Measurements from ENCODE around the gene RNASEH2A.
"Not testable (repeated sequence)": the region's sequence is repeated elsewhere in the genome, so short reads cannot be mapped to it uniquely, and the experiment has no call there.

The RNASEH2A gene

DNA sequence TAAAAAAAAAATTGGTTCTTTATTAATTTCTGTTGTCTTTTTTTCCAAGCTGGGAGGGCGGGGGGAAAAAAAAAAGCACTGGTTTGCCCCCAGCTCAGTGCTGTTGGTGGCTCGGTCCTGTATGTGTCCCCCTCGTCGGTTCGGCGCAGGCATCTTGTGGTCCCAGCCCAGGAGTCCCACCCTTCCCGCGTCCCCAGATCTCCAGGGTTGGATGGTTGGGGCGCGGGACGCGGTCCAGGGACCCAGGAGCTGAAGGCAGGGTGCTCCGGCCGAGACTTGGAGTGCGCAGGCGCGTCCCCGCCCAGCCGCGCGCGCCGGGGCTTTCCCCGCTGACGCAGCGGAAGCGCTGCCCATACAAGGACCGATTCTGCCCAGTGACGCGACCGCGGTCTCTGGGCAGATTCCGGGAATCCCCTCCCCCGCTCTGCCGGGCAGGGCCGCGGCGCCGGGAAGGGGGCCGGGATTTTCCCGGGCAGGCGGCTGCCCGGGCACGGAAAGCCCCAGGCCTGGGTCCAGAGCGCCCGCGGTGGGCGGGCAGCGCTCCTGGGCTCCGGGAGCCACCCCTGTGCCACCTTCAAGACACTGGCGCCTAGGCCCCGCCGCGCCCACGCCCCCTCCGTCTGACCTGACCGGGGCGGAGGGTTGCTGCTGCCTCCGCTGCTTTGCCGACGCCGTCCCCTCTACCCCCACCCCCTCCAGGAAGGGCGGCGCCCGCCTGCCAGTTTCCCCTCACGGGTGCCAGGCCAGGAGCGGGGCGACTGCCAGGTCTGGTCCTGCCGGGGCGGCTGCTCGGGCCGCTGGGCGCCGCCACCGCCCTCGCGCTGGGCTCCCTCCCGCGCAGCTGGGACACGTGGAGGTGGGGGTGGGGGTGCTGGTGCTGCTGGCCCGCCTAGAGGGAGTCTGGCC is 12.8 kb upstream of the RNASEH2A start:
- DNase-seq (ENCODE audit: low spot score) = peak; percentile 94

DNA sequence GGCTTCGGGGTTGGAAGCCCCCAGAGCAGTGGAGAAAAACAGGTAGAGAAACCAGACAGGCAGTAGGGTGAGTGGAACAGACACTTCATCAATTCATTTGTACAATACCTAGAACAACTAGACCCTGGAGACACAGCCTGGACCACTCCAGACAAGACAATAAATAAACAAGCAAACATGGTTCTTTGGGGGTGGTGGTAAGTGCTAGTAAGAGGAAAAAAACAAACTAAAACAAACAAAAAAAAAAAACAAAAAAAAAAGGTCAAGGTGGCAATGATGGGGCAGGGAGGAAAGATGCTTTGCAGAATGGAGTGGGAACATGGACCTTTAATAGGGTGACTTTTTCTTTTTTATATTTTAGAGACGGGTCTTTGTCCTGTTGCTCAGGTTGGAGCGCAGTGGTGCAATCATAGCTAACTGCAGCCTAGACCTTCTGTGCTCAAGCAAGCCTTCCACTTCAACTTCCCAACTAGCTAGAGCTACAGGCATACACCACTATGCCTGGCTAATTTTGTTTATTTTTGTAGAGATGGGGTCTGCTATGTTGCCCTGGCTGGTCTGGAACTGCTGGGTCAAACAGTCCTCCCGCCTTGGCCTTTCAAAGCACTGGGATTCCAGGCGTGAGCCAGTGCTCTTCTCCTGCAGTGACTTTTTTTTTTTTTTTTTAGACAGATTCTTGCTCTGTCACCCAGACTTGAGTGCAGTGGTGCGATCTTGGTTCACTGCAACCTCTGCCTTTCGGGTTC is 12.0 kb upstream of the RNASEH2A start:
- no peak for DNase-seq (ENCODE audit: low spot score)

DNA sequence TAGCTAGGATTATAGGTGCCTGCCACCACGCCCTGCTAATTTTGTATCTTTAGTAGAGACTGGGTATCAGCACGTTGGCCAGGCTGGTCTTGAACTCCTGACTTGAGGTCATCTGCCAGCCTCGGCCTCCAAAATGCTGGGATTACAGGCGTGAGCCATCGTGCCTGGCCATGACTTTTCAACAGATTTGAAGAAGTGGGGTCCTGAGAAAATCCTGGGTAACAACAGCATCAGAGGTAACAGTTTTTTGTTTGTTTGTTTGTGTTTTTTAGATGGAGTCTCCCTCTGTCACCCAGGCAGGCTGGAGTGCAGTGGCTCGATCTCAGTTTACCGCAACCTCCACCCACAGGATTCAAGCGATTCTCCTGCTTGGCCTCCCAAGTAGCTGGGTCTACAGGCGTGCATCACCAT is 11.4 kb upstream of the RNASEH2A start:
- no peak for DNase-seq (ENCODE audit: low spot score)

DNA sequence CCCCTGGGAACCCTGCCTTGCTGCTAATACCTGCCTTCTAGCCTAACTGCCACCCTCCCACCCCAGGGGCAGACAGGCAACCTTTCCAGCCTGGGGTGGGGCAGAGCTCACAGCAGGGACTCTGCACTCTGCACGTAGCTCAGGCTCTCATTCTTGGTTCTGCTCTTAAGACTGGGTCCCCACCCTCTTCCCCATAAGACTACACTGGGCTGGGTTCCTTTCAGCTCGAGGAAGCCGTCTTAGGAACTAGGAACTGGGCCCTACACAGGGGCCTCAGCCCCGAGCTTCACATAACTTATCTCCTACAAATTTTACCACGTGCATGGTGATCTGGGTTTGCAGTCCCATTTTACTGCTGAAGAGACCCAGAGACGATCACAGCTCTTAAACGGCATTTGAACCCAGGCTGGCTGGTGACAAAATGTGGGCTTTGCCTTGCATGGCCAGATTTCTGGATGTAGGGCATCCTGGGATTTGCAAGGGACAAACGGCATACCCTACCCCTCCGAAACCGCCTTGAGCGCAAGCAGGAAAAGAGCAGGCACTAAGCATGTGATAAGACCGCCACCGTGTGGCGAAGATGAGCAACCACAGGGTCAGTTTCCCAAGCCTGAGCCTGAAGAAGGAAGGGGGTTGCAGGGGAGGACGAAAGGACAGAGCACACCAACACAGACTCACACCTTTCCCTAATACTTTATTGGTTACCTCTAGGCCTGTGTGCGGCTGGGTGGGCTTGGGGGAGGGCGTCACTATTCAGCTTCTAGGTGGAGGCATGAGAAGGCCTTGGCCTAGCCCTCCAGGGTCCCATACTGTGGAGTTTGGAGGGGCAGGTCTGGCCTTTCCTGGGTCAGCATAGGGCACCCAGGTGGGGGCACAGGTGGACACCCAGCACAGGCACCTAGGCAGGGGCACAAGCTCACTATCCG is 10.0 kb upstream of the RNASEH2A start:
- peak; percentile 86 for DNase-seq (ENCODE audit: low spot score)

DNA sequence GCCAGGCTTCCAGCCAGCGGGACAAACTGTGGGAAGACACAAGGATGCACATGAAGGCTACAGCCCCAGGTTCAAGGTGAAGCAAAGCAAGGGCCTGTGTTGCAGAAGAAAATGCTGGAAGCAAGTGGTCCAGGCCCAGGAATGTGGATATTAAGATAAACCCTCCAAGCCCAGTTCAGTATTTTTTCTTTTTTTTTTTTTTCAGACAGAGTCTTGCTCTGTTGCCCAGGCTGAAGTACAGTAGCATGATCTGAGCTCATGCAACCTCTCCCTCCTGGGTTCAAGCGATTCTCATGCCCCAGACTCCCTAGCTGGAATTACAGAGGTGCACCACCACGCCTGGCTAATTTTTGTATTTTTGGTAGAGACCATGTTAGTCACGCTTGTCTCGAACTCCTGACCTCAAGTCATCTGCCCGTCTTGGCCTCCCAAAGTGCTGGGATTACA is 9.2 kb upstream of the RNASEH2A start:
- DNase-seq (ENCODE audit: low spot score) = no peak

DNA sequence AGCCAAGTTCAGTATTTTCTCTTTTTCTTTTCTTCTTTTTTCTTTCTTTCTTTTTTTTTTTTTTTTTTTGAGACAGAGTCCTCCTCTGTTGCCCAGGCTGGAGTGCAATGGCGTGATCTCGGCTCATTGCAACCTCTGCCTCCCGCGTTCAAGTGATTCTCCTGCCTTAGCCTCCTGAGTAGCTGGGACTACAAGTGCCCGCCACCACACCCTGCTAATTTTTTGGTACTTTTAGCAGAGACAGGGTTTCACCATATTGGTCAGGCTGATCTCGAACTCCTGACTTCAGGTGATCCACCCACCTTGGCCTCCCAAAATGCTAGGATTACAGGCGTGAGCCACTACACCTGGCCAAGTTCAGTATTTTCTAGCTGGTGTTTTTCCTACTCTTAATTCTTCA is 8.8 kb upstream of the RNASEH2A start:
- not testable (repeated sequence) for DNase-seq (ENCODE audit: low spot score)

DNA sequence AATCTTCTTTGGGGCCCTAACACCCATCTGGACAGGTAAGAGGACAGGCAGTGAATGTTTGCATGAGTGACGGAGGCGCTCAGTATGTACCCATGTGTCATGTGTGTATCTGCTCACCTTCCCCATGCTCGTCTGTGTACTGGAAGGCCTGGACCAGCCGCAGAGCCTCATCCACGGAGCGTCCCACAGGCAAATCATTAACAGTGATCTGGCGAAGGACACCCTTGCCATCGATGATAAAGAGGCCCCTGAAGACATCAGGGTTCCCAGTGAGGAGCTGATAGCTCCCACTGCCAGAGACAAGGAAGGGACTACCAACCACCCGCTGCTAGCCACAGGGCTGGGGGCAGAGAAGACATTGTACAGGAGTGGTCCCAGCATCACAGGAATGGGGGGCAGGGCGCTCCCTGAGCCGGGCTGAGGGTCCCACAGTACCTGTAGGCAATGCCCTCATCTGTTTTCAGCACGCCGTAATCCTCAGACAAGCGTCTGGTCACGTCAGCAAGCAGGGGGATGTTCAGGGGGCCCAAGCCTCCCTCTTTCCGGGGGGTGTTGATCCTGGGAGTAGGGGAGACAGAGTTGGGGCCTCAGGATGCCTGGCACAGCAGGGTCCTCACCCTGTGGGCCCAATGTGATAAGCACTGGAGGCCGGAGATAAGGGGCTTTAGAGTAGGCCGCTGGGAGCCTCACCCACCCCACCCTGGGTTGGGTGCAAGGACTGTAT is 6.5 kb upstream of the RNASEH2A start:
- DNase-seq (ENCODE audit: low spot score) = no peak

DNA sequence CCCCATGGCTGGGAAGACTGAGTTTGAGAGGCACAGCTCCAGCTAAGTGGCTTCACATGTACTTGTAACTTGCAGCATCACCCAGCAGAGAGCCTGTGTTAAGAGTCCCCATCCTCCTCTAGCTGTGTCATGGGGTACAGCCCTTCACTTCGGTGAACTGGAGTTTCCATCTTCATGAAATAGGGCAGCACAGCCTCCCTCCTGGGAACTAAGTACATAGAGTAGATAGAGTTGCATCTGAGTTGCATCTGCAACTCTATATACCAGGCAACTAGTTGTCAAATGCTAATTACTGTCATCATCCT is 6.0 kb upstream of the RNASEH2A start:
- DNase-seq (ENCODE audit: low spot score) = no peak

DNA sequence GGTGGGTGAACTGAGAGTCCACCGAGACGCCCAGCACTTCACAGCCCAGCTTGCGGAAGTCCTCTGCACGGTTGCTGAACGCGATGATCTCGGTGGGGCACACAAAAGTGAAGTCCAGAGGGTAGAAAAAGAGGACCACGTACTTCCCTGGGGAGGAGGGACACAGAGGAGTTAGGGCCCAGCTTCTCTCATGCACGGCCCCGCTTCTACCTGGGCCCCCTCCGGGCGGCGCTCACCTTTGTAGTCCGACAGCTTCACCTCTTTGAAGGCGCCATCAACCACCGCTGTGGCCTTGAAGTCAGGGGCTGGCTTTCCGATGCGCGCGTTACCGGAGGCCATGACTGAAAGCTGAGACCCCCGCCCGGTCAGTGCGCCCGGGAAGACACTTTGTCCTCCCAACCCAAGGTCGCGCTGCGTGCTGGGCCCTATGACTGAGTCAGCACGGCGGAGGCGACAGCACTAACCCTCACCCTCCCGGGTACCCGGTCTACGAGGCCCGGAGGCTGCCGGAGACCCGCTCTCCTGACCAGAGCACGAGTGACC is 5.4 kb upstream of the RNASEH2A start:
- no peak for DNase-seq (ENCODE audit: low spot score)

DNA sequence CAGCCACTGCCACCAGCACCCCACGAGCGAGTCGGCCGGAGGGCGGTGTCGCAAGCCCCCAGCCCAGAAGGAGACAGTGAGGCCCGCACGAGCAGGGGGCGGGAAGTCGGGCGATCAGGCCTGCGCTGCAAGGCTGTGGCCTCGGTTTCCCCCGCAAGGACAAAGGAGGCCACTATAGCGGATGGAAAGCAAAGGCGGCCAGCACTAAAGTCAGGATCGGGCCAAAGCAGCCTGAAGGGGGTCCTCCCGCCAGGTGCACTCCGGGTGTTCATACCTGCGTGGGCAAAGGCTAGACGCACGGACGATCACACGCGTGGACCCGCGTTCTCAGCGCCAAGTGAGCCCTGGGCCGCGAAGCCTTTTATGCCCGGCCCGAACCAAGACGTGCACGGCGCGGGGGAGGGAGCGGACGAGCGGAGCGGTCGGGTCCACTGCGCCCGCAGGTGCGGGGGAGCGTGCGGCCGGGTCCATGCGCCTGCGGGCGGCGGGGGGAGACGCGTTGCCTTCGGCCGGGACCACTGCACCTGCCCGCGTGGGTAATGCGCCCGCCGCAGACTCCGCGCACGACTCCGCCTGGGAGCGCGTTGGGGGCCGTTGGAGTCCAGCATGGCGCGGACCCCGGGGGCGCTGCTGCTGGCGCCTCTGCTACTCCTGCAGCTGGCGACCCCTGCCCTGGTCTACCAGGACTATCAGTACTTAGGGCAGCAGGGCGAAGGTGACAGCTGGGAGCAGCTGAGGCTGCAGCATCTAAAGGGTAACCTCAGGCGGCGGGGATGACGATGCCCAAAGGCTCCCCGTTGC is 4.7 kb upstream of the RNASEH2A start, which contains the start of the genes PRDX2 and THSD8:
Gene PRDX2, minus strand, starts transcription at position 335 of the 801 bp plus-strand sequence. CDS start 539 bp downstream, outside the sequence.
Gene THSD8, plus strand, starts transcription at position 604 of the 801 bp plus-strand sequence. Its CDS starts 3 bp downstream, at position 607.
- DNase-seq (ENCODE audit: low spot score) = peak; percentile 87

DNA sequence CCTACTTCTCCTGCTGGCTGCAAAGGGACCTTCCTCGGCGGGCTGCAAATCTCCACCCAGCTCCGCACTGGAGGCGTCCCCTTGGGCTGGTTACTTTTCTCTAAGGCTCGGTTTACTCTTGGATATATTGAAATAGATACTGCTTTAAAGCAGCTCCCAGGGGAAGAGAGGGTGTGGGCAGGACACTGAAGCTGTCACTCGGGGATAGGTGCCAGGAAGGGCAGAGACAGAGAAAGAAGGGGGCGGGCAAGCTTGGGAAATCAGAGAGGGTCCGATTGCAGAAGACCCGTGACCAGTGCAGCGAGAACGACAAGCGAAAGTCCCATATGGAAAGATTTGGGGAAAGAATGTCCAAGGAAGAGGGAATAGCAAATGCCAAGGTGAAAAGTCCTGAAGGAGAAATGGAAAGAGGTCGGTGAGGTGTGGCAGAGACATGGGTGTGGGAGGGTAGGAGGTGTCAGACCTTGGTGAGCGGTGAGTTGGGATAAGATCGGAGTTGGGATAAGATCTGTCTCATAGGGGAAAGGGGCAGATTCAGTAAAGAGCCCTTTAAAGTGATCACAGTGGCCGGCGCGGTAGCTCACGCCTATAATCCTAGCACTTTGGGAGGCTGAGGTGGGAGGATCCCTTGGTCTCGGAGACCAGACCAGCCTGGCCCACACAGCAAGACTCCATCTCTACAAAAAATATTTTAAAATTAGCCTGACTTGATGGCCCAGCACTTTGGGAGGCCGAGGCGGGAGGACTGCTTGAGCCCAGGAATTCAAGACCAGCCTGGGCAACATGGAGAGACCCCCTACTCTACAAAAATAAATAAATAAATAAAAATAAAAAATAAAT is 3.9 kb upstream of the RNASEH2A start:
- no peak for DNase-seq (ENCODE audit: low spot score)

DNA sequence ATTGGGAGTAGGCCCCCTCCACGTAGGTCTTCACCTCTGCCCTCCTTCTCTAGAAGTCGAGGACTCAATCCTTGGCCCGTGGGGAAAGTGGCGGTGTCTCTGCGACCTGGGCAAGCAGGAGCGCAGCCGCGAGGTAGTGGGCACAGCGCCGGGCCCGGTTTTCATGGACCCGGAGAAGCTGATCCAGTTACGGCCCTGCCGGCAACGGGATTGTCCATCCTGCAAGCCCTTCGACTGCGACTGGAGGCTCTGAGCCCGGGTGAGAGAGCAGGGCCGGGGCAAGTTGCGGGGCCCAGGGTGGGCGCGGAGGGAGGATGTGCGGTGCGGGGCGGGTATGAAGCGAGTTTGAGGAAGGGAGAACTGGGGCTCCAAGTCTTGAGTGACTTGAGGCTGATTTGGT is 2.3 kb upstream of the RNASEH2A start:
- no peak for DNase-seq (ENCODE audit: low spot score)

DNA sequence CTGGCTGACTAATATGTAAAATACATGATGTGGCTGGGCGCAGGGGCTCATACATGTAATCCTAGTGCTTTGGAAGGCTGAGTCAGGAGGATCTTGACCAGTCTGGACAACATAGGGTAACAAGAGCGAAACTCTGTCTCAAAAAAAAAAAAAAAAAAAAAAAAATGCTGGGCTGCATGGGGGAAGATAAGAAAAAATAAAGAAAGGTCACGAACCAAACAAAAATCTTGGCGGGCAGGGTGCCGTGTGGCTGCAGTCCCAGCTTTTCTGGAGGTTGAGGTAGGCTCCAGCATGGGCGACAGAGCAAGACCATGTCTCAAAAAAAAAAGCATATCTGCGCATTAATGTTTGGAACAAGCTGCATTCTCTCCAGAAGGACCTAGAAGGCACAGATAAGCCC is 8.7 kb downstream of the RNASEH2A start:
- no peak for DNase-seq (ENCODE audit: low spot score)

DNA sequence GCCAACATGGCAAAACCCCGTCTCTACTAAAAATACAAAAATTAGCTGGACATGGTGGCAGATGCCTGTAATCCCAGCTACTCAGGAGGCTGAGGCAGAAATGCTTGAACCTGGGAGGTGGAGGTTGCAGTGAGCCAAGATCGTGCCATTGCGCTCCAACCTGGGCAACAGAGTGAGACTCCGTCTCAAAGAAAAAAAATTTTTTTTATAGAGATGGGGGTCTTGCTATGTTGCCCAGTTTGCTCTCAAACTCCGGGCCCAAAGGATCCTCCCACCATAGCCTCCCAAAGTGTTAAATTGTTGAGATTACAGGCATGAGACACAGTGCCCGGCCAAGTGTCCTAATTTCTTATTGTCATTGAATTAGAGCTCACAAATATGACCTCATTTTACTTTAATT is 10.8 kb downstream of the RNASEH2A start:
- DNase-seq (ENCODE audit: low spot score) = not testable (repeated sequence)

DNA sequence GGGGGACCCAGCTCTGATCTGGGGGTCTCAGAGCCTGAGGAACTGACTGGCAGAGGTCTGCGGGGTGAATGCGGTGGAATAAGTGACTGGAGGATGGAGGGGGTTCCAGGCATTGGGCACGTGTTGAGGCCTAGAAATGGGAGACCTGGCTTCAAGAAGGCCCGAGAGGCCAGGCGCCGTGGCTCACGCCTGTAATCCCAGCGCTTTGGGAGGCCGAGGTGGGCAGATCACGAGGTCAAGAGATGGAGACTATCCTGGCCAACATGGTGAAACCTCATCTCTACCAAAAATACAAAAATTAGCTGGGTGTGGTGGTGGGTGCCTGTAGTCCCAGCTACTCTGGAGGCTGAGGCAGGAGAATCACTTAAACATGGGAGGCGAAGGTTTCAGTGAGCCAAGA is 11.4 kb downstream of the RNASEH2A start:
- not testable (repeated sequence) for DNase-seq (ENCODE audit: low spot score)

DNA sequence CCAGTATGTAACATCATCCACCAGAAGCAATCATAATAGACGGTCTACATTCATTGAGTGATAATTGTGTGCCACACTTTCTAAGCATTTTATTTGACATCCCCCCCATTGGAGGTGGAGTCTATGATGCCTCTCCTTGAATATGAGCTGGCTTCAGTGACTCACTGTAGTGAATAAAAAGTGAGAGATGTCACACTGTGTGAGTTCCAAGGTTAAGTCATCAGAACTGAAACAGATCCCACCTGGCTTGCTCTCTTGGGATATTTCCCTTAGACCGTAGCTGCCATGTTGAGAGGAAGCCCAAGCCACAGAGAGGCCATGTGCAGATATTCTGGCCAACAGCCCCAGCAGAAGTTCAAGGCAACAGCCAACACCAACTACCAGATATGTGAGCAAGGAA is 15.4 kb downstream of the RNASEH2A start:
- DNase-seq (ENCODE audit: low spot score) = peak; percentile 81

DNA sequence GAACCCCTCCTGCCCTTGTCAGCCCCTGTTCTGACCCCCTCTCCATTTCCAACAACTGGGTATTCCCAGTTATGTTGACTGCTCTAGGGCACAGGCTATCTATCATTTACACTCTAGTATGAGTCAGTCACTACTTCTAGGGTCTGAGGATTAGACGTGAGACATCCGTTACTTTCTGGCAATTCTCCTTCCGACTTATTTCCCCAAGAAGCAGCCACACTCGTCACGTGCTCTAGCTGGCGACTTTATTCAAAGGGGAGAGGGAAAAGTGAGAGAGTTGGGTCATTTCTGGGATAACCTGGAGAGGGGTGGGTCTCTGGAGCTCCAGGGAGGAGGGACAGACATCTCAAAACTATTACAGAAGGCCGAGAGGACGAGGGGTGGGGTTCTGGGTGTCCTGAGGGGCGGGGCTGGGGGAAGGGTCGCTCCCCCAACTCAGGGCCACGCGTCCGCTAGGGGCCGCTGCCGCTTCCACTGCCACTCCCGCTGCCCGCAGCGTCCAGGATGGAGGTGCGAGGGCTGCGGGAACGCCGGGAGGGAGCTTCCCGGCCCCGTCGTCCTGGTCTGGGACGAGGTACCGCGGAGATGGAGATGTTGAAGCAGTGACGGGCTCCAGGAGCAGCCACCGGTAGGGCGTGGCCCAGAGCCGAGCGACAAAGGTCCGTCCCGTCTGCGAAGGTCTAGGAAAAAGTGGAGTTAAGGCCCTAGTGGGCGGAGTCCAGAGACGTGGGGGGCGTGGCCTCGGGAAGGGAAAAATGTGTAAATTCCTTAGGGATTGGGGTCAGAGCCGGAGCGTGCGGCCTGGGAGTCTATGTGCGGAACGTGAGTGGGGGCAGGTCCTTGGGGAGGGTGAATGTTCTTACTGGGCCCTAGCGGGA is 19.1 kb downstream of the RNASEH2A start:
- no peak for DNase-seq (ENCODE audit: low spot score)

DNA sequence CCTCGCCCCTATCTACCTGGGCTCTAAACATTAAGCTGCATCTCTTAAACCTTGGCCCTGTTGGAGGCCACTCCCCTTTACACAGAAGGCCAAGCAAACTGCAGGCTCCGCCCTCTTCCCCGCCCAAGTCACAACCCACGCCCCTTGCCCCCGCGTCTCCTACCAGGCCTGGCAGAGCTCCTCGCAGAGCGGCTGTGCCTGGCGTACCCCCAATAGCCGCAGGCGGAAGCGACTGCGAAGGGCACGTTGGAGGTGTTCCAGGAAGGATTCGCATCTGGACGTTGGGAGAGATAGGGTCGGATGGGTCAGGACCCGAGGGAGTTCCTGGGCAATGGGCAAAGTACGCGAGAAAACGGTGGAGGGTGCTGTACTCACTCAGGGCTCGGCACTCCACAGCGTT is 22.1 kb downstream of the RNASEH2A start:
- no peak for DNase-seq (ENCODE audit: low spot score)
